Neuron (in vitro differentiated cells): ENCODE results near the gene EEIG2.
"Not testable (repeated sequence)": the region's sequence is repeated elsewhere in the genome, so short reads cannot be mapped to it uniquely, and the experiment has no call there.

Experiments
- H2AFZ ChIP-seq: one replicate; pipeline ENCODE4 v1.6.1; 2013; ENCODE audit warnings: low read depth, mild to moderate bottlenecking, inconsistent platforms, low read length, moderate library complexity
- H3K27me3 ChIP-seq: one replicate; pipeline ENCODE4 v1.6.1; 2013; ENCODE audit warnings: low read length; ENCODE audit not compliant: insufficient read depth
- H3K36me3 ChIP-seq: one replicate; pipeline ENCODE4 v1.6.1; 2013; ENCODE audit warnings: low read length; ENCODE audit not compliant: insufficient read depth
- H3K4me1 ChIP-seq: one replicate; pipeline ENCODE4 v1.6.1; 2013; ENCODE audit warnings: low read length; ENCODE audit not compliant: insufficient read depth
- H3K4me3 ChIP-seq: 2 replicates; pipeline ENCODE4 v1.5.1; 2013; ENCODE audit warnings: mild to moderate bottlenecking, low read length, moderate library complexity
- H3K9me3 ChIP-seq: one replicate; pipeline ENCODE4 v1.6.1; 2013; ENCODE audit warnings: low read length

Gene EEIG2

DNA sequence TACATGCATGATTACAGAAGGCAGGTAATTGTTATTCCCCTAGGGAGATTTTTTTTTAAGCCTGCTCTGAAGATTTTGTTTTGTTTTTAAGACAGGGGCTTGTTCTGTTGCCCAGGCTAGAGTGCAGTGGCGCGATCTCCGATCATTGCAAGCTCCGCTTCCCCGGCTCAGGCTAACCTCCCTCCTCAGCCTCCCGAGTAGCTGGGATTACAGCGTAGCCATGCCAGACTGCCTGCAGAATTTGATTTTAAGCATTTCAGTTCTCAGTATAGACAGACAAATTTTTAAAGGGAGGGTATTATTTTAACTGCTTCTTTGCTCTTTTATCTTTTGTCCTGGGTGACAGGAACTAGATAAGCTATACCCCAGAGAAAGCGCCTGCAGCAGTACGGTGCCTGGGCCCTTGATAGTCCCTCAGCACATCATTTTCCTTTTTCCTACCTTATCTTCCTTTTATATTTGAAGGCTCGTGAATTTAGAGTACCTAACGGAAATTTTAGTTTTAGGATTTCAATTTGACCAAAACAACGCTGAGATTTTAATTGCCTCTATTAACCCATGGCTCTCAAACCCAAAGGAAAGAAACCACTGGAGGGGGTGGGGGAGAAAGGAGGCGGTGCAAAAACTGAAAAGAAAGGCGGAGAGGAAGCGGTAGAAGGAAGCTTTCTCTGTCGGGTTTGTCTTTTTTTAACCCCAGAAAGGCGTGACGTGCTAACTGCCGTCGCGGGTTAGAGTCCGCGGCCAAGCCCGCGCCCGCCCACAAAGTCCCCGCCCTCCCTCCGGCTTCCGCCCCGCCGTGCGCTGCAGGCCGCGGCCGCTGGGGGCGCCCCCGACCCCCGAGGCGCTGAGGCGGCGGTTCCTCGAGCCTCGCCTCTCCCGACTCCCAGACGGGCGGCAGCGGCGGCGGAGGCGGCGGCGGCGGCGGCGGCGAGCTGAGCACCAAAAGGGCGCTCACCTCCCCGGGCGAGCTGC lies at the start of gene EEIG2:
Gene EEIG2, plus strand, starts transcription at position 886 of the 972 bp plus-strand sequence. CDS start 329 bp downstream, outside the sequence.
- no peaks in the 10 kb centered on the region for H3K36me3 ChIP-seq
- H3K9me3 ChIP-seq = no peaks in the 10 kb centered on the region
- H2AFZ ChIP-seq = peak within 1 kb of the TSS; percentile 81
- peaks cover 15% of the 10 kb centered on the region for H3K27me3 ChIP-seq
- peak within 1 kb of the TSS; percentile 87 for H3K4me3 ChIP-seq
- peaks cover 7% of the 10 kb centered on the region for H3K4me1 ChIP-seq

DNA sequence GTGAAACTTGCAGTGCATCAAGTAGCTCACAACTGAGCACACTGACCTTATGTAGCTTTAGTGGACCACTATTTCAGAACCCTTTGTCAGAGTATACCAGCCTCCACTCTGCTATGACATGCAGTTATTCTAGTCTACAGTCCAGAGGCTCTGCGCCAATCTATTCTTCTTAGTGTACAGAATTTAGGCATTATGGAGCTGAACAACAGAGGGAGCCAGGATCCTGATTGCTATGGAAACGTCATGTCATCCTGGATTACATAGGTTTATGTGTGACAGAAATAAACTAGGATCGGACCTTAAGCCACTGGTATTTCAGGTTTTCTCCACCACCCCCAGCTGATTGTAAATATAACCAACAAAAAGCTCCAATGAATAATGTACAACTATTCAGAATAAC lies 48.1 kb upstream of the EEIG2 start:
- Histone ChIP-seq H3K27me3 (no peaks in the 10 kb centered on the region), H3K4me1 (peaks cover 5% of the 10 kb centered on the region), H2AFZ (no peak overlapping the region), H3K36me3 (no peaks in the 10 kb centered on the region), H3K4me3 (no peak overlapping the region), H3K9me3 (no peaks in the 10 kb centered on the region)

DNA sequence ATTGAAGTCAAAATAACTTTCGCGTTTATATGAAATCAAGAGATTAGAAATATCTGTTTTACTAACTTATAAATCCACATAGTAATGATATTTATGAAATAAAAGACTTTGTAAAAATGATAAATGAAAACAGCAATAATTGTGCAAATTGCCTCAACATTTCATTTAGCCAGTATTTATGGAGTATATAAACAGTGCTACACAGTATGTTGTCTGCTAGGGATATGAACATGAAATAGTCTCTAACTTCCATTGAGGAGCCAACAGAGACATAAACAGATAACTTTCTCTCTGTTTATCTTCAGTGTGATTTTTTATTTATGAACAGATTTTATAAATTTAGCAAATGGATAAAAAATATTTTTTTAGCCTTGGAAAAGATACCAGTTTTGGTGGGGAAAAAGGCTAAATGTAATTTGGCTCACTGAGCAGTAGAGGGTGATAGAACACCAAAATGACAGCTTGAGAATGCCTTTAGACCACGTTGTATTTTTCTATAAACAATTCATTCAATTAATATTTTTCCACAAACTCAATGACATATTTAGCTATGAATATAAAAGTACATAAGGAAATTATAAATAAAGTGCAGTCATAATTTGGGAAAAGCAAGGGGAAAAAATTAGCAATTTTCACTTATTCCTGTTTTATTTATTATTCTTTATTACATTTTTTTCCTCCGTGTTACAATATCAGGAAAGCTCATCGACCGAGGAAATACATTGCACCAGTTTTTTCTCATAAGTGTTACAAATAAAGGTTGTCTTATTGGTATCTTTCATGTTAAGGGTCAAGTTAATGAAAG lies 47.5 kb upstream of the EEIG2 start:
- Histone ChIP-seq H3K4me3 (no peak overlapping the region), H3K4me1 (peaks cover 5% of the 10 kb centered on the region), H2AFZ (no peak overlapping the region), H3K27me3 (no peaks in the 10 kb centered on the region), H3K9me3 (no peaks in the 10 kb centered on the region), H3K36me3 (no peaks in the 10 kb centered on the region)

DNA sequence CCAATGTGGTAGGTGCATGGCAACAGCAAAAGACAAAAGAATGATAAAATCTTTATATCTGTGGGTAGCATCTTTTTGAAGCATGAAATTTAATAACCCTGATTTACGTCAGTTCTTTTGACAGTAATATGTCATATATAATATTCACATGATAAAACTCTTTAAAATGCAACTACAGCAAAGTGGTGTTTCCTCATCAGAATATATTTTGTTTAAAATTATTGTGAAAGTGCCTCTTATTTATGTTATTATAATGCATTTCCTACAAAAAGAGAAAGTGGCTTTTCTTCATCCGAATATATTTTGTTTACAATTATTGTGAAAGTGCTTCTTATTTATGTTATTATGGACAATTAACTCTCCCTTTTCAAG lies 46.9 kb upstream of the EEIG2 start:
- Histone ChIP-seq H3K4me1 (peaks cover 5% of the 10 kb centered on the region), H2AFZ (no peak overlapping the region), H3K36me3 (no peaks in the 10 kb centered on the region), H3K27me3 (no peaks in the 10 kb centered on the region), H3K4me3 (no peak overlapping the region), H3K9me3 (no peaks in the 10 kb centered on the region)

DNA sequence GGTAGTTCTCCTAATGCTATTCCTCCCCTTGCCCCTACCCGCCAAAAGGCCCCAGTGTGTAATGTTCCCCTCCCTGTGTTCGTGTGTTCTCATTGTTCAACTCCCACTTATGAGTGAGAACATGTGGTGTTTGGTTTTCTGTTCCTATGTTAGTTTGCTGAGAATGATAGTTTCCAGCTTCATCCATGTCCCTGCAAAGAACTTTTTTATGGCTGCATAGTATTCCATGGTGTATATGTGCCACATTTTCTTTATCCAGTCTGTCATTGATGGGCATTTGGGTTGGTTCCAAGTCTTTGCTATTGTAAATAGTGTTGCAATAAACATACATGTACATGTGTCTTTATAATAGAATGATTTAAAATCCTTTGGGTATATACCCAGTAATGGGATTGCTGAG lies 46.0 kb upstream of the EEIG2 start:
- not testable (repeated sequence) for H3K9me3 ChIP-seq, H3K36me3 ChIP-seq, H2AFZ ChIP-seq, H3K4me1 ChIP-seq, H3K4me3 ChIP-seq, H3K27me3 ChIP-seq

DNA sequence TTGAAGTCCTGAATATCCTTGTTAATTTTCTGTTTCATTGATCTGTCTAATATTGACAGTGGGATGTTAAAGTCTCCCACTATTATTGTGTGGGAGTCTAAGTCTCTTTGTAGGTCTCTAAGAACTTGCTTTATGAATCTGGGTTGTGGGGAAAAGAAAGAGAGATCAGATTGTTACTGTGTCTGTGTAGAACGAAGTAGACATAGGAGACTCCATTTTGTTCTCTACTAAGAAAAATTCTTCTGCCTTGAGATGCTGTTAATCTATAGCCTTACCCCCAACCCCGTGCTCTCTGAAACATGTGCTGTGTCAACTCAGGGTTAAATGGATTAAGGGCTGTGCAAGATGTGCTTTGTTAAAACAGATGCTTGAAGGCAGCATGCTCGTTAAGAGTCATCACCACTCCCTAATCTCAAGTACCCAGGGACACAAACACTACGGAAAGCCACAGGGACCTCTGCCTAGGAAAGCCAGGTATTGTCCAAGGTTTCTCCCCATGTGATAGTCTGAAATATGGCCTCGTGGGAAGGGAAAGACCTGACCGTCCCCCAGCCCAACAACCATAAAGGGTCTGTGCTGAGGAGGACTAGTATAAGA lies 42.5 kb upstream of the EEIG2 start:
- not testable (repeated sequence) for H3K9me3 ChIP-seq, H3K27me3 ChIP-seq, H3K4me1 ChIP-seq, H2AFZ ChIP-seq, H3K36me3 ChIP-seq, H3K4me3 ChIP-seq

DNA sequence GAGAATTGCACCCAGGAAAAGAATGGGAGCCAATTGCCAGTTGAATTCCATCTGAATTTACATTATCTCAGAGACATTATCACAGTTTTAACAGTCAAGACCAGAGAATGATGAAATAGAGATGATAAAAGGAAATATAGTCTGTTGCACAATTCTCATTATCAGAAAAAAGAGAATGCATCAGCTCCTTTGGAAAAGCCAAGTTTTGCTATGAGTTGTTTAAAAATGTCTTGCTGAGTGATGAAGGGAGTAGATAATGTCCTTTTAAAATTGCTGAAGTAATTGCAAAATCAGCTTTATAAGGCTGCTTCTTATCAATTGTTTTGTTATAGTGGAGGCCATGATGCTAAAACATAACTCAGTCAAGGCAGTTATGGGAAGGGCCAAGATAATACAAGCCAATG lies 37.9 kb upstream of the EEIG2 start:
- Histone ChIP-seq H3K36me3 (no peaks in the 10 kb centered on the region), H3K4me1 (no peaks in the 10 kb centered on the region), H3K9me3 (no peaks in the 10 kb centered on the region), H3K4me3 (no peak overlapping the region), H2AFZ (no peak overlapping the region), H3K27me3 (no peaks in the 10 kb centered on the region)

DNA sequence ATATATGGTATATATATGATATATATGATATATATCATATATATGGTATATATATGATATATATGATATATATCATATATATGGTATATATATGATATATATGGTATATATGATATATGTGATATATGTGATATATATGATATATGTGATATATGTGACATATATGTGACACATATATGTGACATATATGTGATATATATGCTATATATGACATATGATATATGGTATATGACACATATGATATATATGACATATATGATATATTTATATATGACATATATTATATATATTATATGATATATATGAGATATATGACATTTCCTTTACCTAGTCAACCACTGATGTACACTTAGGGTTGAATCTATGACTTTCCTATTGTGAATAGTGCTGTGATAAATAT lies 36.1 kb upstream of the EEIG2 start:
- Histone ChIP-seq H3K9me3 (no peaks in the 10 kb centered on the region), H3K27me3 (no peaks in the 10 kb centered on the region), H3K4me1 (no peaks in the 10 kb centered on the region), H3K36me3 (no peaks in the 10 kb centered on the region), H2AFZ (no peak overlapping the region), H3K4me3 (no peak overlapping the region)

DNA sequence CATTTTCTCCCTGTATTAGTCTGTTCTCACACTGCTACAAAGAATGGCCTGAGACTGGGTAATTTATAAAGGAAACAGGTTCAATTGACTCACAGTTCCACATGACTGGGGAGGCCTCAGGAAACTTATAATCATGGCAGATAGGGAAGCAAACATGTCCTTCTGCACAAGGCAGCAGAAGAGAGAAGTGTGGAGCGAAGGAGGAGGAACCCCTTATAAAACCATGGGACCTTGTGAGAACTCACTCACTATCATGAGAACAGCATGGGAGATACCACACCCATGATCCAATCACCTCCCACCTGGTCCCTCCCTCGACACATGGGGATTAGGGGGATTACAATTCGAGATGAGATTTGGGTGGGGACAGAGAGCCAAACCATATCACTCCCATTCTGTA lies 35.2 kb upstream of the EEIG2 start:
- Histone ChIP-seq H3K4me3 (no peak overlapping the region), H3K36me3 (no peaks in the 10 kb centered on the region), H3K4me1 (no peaks in the 10 kb centered on the region), H2AFZ (no peak overlapping the region), H3K27me3 (no peaks in the 10 kb centered on the region), H3K9me3 (no peaks in the 10 kb centered on the region)

DNA sequence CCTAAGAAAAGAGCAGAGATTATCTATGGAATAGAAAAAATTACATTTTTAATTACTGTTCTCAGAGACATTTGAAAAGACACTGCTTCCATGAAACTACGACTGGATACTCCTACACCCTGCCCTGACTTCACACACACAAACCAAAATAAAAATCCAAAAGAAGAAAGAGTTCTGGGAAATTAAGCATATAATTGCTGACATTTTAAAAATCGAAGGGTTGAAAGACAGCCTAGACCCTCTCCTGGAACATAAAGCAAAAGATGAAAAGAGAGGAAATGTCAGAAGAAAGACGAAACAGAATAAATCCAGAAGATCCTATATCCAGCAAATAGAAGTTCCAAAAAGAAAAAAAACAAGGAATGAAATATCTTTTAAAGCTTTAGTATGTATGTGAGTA lies 32.8 kb upstream of the EEIG2 start:
- no peak overlapping the region for H2AFZ ChIP-seq
- no peaks in the 10 kb centered on the region for H3K36me3 ChIP-seq
- peaks cover 5% of the 10 kb centered on the region for H3K27me3 ChIP-seq
- no peaks in the 10 kb centered on the region for H3K9me3 ChIP-seq
- H3K4me3 ChIP-seq = no peak overlapping the region
- no peaks in the 10 kb centered on the region for H3K4me1 ChIP-seq

DNA sequence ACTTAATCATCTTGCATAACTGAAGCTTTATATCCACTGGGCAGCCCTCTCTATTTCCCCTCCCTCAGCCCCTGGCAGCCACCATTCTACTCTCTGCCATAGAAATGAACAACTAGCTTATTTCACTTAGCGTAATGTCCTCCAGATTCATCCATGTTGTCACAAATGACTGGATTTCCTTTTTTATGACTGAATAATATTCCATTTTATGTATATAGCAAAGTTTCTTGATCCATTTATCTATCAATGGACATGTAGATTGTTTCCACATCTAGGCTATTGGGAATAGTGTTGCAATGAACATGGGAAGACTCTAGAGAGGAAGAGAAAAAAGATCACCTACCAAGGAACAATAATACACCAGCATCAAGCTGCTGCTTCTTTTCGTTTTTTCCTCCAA lies 32.1 kb upstream of the EEIG2 start:
- H3K4me3 ChIP-seq = no peak overlapping the region
- H3K4me1 ChIP-seq = no peaks in the 10 kb centered on the region
- H2AFZ ChIP-seq = no peak overlapping the region
- no peaks in the 10 kb centered on the region for H3K9me3 ChIP-seq
- H3K27me3 ChIP-seq = peaks cover 5% of the 10 kb centered on the region
- H3K36me3 ChIP-seq = no peaks in the 10 kb centered on the region

DNA sequence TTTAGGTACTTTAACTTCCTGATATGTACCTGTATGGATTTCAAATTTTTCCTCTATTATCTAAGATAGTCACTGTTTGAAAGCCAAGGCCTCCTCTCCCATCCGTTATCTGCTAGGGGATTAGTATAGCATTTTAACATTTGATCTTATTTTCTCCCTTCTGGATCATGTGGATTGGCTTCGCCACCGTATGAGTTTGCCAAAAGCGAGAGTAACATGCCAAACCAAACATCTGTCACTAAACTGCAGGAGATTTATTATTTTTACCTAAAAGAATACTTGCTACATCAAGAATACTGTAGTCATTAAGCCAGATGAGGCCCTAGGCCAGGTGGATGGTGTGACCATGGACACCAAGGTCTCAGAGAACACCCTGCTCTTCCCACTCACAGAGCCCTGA lies 28.5 kb upstream of the EEIG2 start:
- Histone ChIP-seq H3K27me3 (peaks cover 5% of the 10 kb centered on the region), H3K4me1 (no peaks in the 10 kb centered on the region), H3K9me3 (no peaks in the 10 kb centered on the region), H3K4me3 (no peak overlapping the region), H2AFZ (no peak overlapping the region), H3K36me3 (no peaks in the 10 kb centered on the region)

DNA sequence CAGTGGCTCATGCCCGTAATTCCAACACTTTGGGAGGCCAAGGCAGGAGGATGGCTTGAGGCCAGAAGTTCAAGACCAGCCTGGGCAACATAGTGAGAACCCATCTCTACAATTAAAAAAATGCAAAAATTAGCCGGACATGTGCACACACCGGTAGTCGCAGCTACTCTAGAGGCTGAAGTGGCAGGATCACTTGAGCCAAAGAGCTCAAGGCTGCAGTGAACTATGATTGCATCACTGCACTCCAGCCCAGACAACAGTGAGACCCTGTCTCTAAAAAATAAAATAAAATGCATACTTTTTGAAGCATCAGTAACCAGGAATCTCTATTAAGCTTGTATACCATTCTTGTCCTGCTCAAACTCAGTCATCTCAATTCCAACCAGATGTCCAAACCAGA lies 27.2 kb upstream of the EEIG2 start:
- H3K4me1 ChIP-seq = no peaks in the 10 kb centered on the region
- no peaks in the 10 kb centered on the region for H3K36me3 ChIP-seq
- H2AFZ ChIP-seq = no peak overlapping the region
- H3K27me3 ChIP-seq = peaks cover 5% of the 10 kb centered on the region
- no peaks in the 10 kb centered on the region for H3K9me3 ChIP-seq
- no peak overlapping the region for H3K4me3 ChIP-seq
